GM19328 (cell line): ENCODE results near the gene TOP3B.

Experiments
- ATAC-seq: cut with Tn5 transposase; IDR thresholded peaks from one replicate; pipeline ENCODE4 v1.9.1; 2021; ENCODE audit warnings: mild to moderate bottlenecking, moderate library complexity; ENCODE audit not compliant: unreplicated experiment

The TOP3B gene

GRCh38 chr22:21982338-21982965 lies at the start of gene TOP3B:
TOP3B (minus strand) TSS chr22:21982787; CDS start chr22:21975709, 7,078 bp downstream.
- ATAC-seq = no peak

- ATAC-seq = no peak
Measured at GRCh38 chr22:22031183-22031945, 48.8 kb upstream of the TOP3B start.

- no peak for ATAC-seq
Measured at GRCh38 chr22:22030493-22031182, 48.1 kb upstream of the TOP3B start.

GRCh38 chr22:22027955-22028354 lies 45.4 kb upstream of the TOP3B start:
- no peak for ATAC-seq

- no peak for ATAC-seq
Measured at GRCh38 chr22:22026157-22026831, 43.7 kb upstream of the TOP3B start.

- ATAC-seq = no peak
Measured at GRCh38 chr22:22025320-22026156, 43.0 kb upstream of the TOP3B start.

- no peak for ATAC-seq
Measured at GRCh38 chr22:22024440-22024839, 41.9 kb upstream of the TOP3B start.

GRCh38 chr22:22023581-22024137 lies 41.1 kb upstream of the TOP3B start:
- ATAC-seq = no peak

GRCh38 chr22:22022947-22023534 lies 40.5 kb upstream of the TOP3B start:
- ATAC-seq = no peak

GRCh38 chr22:22022255-22022840 lies 39.8 kb upstream of the TOP3B start:
- no peak for ATAC-seq

GRCh38 chr22:22021162-22021750 lies 38.7 kb upstream of the TOP3B start:
- ATAC-seq = no peak

- ATAC-seq = no peak
Measured at GRCh38 chr22:22020425-22020852, 37.9 kb upstream of the TOP3B start.

GRCh38 chr22:22019659-22020424 lies 37.3 kb upstream of the TOP3B start:
- ATAC-seq = no peak

- no peak for ATAC-seq
Measured at GRCh38 chr22:22018825-22019658, 36.5 kb upstream of the TOP3B start.

GRCh38 chr22:22015631-22016030 lies 33.0 kb upstream of the TOP3B start:
- ATAC-seq = no peak

GRCh38 chr22:22014285-22014659 lies 31.7 kb upstream of the TOP3B start:
- ATAC-seq = no peak

GRCh38 chr22:22013559-22014284 lies 31.1 kb upstream of the TOP3B start:
- no peak for ATAC-seq
